ENCODE results near the gene NUFIP1.

GRCh38 chr13:45015300-45015699 lies 26.0 kb upstream of the NUFIP1 start:
- TF ChIP-seq CTCF (conservative IDR thresholded peaks at IDR 0.05 in 1 of 2, IDR thresholded peaks at IDR 0.05 in 1 of 2; ENCODE audit: low read depth in 1 of 2, low read length in 2 of 2) (no peak), EZH2 (IDR thresholded peaks at IDR 0.05; ENCODE audit: low read length, missing control alignments) (no peak)

Data from fibroblast of lung (primary cell).